Liver (tissue), 3 donors: ENCODE measurements around the gene ATG4C.

Experiments used
- CTCF ChIP-seq: fragments of 150-350 bp; IDR thresholded peaks from 2 replicates; pipeline ENCODE4 v1.5.1; 2017; ENCODE audit warnings: improper control_type of control experiment, low read depth, low read length; ENCODE audit not compliant: missing input control
- MAX ChIP-seq: IDR thresholded peaks from 2 replicates; pipeline ENCODE4 v1.6.1; 2016; ENCODE audit warnings: antibody characterized with exemption
- NR2F2 ChIP-seq: IDR thresholded peaks from 2 replicates; pipeline ENCODE4 v1.6.1; 2016; ENCODE audit warnings: antibody characterized with exemption
- REST ChIP-seq: IDR thresholded peaks from 2 replicates; pipeline ENCODE4 v1.6.1; 2016; ENCODE audit warnings: antibody characterized with exemption, mild to moderate bottlenecking
- ZBTB33 ChIP-seq: IDR thresholded peaks from 2 replicates; pipeline ENCODE4 v1.6.1; 2016; ENCODE audit warnings: antibody characterized with exemption
- donor health status: healthy.
- donor health status: healthy.

- no peak for TF ChIP-seq CTCF
- no peak for TF ChIP-seq MAX
- no peak for TF ChIP-seq REST
- no peak for TF ChIP-seq NR2F2
- no peak for TF ChIP-seq ZBTB33
Measured at GRCh38 chr1:62826901-62827300, 43.0 kb downstream of the ATG4C start.
